HepG2 (cell line): ENCODE results near the gene PSEN2. TPM values are rescaled to one million over a fixed set of nuclear protein-coding genes. Genes with fewer than 3 reads are reported as not detected.

Experiments used
- ARID2 ChIP-seq: sonication (generic); formaldehyde crosslinking; IDR thresholded peaks from 2 replicates; pipeline ENCODE4 v1.8.1; 2022; ENCODE audit warnings: mild to moderate bottlenecking, missing genetic modification reagents, borderline replicate concordance
- GFI1 ChIP-seq: sonication (generic); formaldehyde crosslinking; IDR thresholded peaks from 2 replicates; pipeline ENCODE4 v1.5.0; 2020; ENCODE audit warnings: missing genetic modification reagents, mild to moderate bottlenecking, borderline replicate concordance
- GZF1 ChIP-seq: sonication (generic); formaldehyde crosslinking; IDR thresholded peaks from 2 replicates; pipeline ENCODE4 v1.5.1; 2020; ENCODE audit warnings: mild to moderate bottlenecking, missing genetic modification reagents
- HNRNPK ChIP-seq: fragments of 200-400 bp; formaldehyde crosslinking; IDR thresholded peaks from 2 replicates; pipeline ENCODE4 v1.6.1; 2018; ENCODE audit warnings: low read length, low read depth, moderate library complexity, mild to moderate bottlenecking; ENCODE audit not compliant: poor library complexity, severe bottlenecking
- IRX3 ChIP-seq: sonication (generic); formaldehyde crosslinking; IDR thresholded peaks from 2 replicates; pipeline ENCODE4 v1.8.1; 2023; ENCODE audit warnings: mild to moderate bottlenecking, low read depth, missing genetic modification reagents, borderline replicate concordance
- MXD3 ChIP-seq: IDR thresholded peaks from 2 replicates; pipeline ENCODE4 v1.6.1; 2016; ENCODE audit warnings: mild to moderate bottlenecking, missing biosample characterization, missing genetic modification reagents
- NAIF1 ChIP-seq: sonication (generic); formaldehyde crosslinking; IDR thresholded peaks from 2 replicates; pipeline ENCODE4 v1.5.0; 2020; ENCODE audit warnings: mild to moderate bottlenecking, missing genetic modification reagents, borderline replicate concordance
- NR2C2 ChIP-seq: sonication (generic); formaldehyde crosslinking; IDR thresholded peaks from 2 replicates; pipeline ENCODE4 v1.4.0; 2020; ENCODE audit warnings: missing genetic modification reagents, mild to moderate bottlenecking, moderate library complexity, borderline replicate concordance
- PHF20 ChIP-seq: sonication (generic); formaldehyde crosslinking; IDR thresholded peaks from 2 replicates; pipeline ENCODE4 v1.5.0; 2020; ENCODE audit warnings: mild to moderate bottlenecking, missing genetic modification reagents
- PTBP1 ChIP-seq: fragments of 200-400 bp; formaldehyde crosslinking; IDR thresholded peaks from 2 replicates; pipeline ENCODE4 v1.6.1; 2018; ENCODE audit warnings: low read length, low read depth; ENCODE audit not compliant: poor library complexity, severe bottlenecking
- ZNF441 ChIP-seq: sonication (generic); formaldehyde crosslinking; IDR thresholded peaks from 2 replicates; pipeline ENCODE4 v1.7.0; 2021; ENCODE audit warnings: missing genetic modification reagents, borderline replicate concordance
- ZNF574 ChIP-seq: sonication (generic); formaldehyde crosslinking; IDR thresholded peaks from 2 replicates; pipeline ENCODE4 v1.4.0; 2020; ENCODE audit warnings: missing genetic modification reagents
- ZNF891 ChIP-seq: sonication (generic); formaldehyde crosslinking; IDR thresholded peaks from 2 replicates; pipeline ENCODE4 v1.5.0; 2020; ENCODE audit warnings: mild to moderate bottlenecking, missing genetic modification reagents
- polyA plus RNA-seq, 8 experiments: library from polyadenylated mRNA; depleted of rRNA in 3 of 8; stranded (reverse) in 7 of 8; unstranded in 1 of 8; fragments of >200 nt; fragmentation: Illumina TruSeq in 4 of 8; extraction: Trizol in 4 of 8; gene quantifications; 2 replicates each; pipeline versions ENCODE4 v1.2.1 to v1.2.3, GENCODE V29; 2011 to 2016; ENCODE audit warnings: low read depth in 4 of 8, missing spikeins in 1 of 8, mixed read lengths in 1 of 8; ENCODE audit not compliant: insufficient read depth in 1 of 8
- total RNA-seq, 5 experiments: library from RNA; depleted of rRNA; stranded (reverse); fragments of >200 nt; fragmentation: Illumina TruSeq; extraction: Trizol; gene quantifications; 2 replicates each; pipeline ENCODE4 v1.2.3, GENCODE V29; 2016; ENCODE audit warnings: low read depth in 1 of 5
- TF ChIP-seq, protein P1 (sequence below): sonication (generic); formaldehyde crosslinking; IDR thresholded peaks from 2 replicates; pipeline ENCODE4 v1.4.0; 2020; ENCODE audit warnings: missing genetic modification reagents
- TF ChIP-seq, protein P2 (sequence below): sonication (generic); formaldehyde crosslinking; IDR thresholded peaks from 2 replicates; pipeline ENCODE4 v1.5.0; 2020; ENCODE audit warnings: mild to moderate bottlenecking, missing genetic modification reagents
- TF ChIP-seq, protein P3 (sequence below): sonication (generic); formaldehyde crosslinking; IDR thresholded peaks from 2 replicates; pipeline ENCODE4 v1.4.0; 2020; ENCODE audit warnings: mild to moderate bottlenecking, missing genetic modification reagents

Gene PSEN2
- total and polyA plus RNA-seq, 2 of the 13 experiments (the other 11 are each of a cell fraction or from before 2014, with no cell fraction given) = 5.9 to 13.1 TPM

DNA sequence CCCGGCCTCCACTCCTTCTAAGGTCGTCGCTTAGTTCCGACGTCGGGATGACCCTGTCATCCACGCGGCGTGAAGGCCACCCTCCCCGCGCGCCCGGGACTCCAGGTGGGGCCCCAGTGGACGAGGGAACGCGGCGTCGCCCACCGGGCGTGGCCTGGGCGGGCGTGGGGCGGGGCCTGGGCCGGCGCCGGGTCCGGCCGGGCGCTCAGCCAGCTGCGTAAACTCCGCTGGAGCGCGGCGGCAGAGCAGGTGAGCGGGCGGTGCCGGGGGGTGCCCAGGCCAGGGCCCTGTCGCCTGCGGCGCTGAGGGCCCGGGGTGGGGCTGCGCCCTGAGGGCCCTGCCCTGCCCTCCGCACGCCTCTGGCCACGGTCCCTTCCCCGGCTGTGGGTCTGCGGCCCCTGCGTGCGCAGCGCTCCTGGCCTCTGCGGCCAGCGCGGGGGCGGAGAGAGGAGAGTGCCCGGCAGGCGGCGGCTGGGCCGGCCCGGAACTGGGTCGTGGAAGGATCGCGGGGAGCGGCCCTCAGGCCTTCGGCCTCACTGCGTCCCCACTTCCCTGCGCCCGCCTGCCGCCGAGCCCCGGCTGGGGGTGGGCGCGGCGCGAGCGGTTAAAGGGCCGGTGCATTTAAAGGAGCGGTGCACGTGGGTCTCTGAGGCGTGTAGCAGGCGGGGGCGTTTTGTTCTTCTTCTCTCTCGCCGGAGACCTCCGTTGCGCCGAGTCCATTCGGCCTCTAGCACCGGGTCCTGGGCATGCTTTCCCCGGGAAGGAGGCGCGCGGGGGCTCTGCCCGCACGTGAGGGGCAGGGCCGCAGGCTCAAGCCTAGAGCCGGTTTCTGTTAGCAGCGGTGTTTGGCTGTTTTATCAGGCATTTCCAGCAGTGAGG is at the start of gene PSEN2 (continued):
- TF ChIP-seq NR2C2 (CRISPR knock-in tag) (peak; percentile 53), ARID2 (CRISPR knock-in tag) (peak; percentile 88; the same call in 1 of the 2 replicates), ZNF891 (peak; percentile 16; the same call in 1 of the 2 replicates), PHF20 (CRISPR knock-in tag) (peak; percentile 44; the same call in 1 of the 2 replicates), NAIF1 (peak; percentile 98), MXD3 (CRISPR knock-in tag) (peak; percentile 55; the same call in 1 of the 2 replicates), ZNF574 (CRISPR knock-in tag) (peak; percentile 29; the same call in 1 of the 2 replicates), HNRNPK (peak; percentile 52), ZNF441 (CRISPR knock-in tag) (peak; percentile 66), GFI1 (CRISPR knock-in tag) (0 out of 2 replicates have a peak, but pooled peaks have one; percentile 38), IRX3 (CRISPR knock-in tag) (peak; percentile 42; the same call in 1 of the 2 replicates), GZF1 (no peak), PTBP1 (peak; percentile 29)
- TF ChIP-seq, protein P1, sequence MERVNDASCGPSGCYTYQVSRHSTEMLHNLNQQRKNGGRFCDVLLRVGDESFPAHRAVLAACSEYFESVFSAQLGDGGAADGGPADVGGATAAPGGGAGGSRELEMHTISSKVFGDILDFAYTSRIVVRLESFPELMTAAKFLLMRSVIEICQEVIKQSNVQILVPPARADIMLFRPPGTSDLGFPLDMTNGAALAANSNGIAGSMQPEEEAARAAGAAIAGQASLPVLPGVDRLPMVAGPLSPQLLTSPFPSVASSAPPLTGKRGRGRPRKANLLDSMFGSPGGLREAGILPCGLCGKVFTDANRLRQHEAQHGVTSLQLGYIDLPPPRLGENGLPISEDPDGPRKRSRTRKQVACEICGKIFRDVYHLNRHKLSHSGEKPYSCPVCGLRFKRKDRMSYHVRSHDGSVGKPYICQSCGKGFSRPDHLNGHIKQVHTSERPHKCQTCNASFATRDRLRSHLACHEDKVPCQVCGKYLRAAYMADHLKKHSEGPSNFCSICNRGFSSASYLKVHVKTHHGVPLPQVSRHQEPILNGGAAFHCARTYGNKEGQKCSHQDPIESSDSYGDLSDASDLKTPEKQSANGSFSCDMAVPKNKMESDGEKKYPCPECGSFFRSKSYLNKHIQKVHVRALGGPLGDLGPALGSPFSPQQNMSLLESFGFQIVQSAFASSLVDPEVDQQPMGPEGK (CRISPR knock-in tag) = 0 out of 2 replicates have a peak, but pooled peaks have one; percentile 36
- TF ChIP-seq, protein P2, sequence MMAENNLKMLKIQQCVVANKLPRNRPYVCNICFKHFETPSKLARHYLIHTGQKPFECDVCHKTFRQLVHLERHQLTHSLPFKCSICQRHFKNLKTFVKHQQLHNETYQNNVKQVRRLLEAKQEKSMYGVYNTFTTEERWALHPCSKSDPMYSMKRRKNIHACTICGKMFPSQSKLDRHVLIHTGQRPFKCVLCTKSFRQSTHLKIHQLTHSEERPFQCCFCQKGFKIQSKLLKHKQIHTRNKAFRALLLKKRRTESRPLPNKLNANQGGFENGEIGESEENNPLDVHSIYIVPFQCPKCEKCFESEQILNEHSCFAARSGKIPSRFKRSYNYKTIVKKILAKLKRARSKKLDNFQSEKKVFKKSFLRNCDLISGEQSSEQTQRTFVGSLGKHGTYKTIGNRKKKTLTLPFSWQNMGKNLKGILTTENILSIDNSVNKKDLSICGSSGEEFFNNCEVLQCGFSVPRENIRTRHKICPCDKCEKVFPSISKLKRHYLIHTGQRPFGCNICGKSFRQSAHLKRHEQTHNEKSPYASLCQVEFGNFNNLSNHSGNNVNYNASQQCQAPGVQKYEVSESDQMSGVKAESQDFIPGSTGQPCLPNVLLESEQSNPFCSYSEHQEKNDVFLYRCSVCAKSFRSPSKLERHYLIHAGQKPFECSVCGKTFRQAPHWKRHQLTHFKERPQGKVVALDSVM (CRISPR knock-in tag) = peak; percentile 72; the same call in 1 of the 2 replicates
- TF ChIP-seq, protein P3, sequence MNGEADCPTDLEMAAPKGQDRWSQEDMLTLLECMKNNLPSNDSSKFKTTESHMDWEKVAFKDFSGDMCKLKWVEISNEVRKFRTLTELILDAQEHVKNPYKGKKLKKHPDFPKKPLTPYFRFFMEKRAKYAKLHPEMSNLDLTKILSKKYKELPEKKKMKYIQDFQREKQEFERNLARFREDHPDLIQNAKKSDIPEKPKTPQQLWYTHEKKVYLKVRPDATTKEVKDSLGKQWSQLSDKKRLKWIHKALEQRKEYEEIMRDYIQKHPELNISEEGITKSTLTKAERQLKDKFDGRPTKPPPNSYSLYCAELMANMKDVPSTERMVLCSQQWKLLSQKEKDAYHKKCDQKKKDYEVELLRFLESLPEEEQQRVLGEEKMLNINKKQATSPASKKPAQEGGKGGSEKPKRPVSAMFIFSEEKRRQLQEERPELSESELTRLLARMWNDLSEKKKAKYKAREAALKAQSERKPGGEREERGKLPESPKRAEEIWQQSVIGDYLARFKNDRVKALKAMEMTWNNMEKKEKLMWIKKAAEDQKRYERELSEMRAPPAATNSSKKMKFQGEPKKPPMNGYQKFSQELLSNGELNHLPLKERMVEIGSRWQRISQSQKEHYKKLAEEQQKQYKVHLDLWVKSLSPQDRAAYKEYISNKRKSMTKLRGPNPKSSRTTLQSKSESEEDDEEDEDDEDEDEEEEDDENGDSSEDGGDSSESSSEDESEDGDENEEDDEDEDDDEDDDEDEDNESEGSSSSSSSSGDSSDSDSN = peak; percentile 95
